Femur (tissue), 1 donor: ENCODE data around the gene CCDC198.
A peak's percentile ranks its signal among the peaks of the same experiment; 100 is the strongest.

Experiments used
- DNase-seq: peaks from one replicate; pipeline ENCODE4 v3.0.0-alpha.2; 2017

CCDC198 gene

GRCh38 chr14:57493467-57494181, at the start of gene CCDC198:
TSS of gene CCDC198 (minus strand) at chr14:57493857. CDS start at chr14:57493715, 142 bp downstream.
- no peak for DNase-seq

- DNase-seq, result peak; percentile 24
Observed at GRCh38 chr14:57533214-57533613, 39.6 kb upstream of the CCDC198 start.

- DNase-seq, result no peak
Observed at GRCh38 chr14:57530571-57530970, 36.9 kb upstream of the CCDC198 start.

- no peak for DNase-seq
Observed at GRCh38 chr14:57526942-57527341, 33.3 kb upstream of the CCDC198 start.

- DNase-seq, result no peak
Observed at GRCh38 chr14:57519043-57519442, 25.4 kb upstream of the CCDC198 start.

- no peak for DNase-seq
Observed at GRCh38 chr14:57512220-57512619, 18.6 kb upstream of the CCDC198 start.

- DNase-seq, result no peak
Observed at GRCh38 chr14:57508756-57509155, 15.1 kb upstream of the CCDC198 start.

- DNase-seq, result peak; percentile 68
Observed at GRCh38 chr14:57502586-57503254, 9.1 kb upstream of the CCDC198 start.

GRCh38 chr14:57501039-57501557, 7.4 kb upstream of the CCDC198 start:
- DNase-seq, result no peak

- DNase-seq, result no peak
Observed at GRCh38 chr14:57498659-57499058, 5.0 kb upstream of the CCDC198 start.

GRCh38 chr14:57498035-57498434, 4.4 kb upstream of the CCDC198 start:
- DNase-seq, result no peak

- no peak for DNase-seq
Observed at GRCh38 chr14:57495416-57495815, 1.8 kb upstream of the CCDC198 start.

- DNase-seq, result no peak
Observed at GRCh38 chr14:57492859-57493258, 798 bp downstream of the CCDC198 start.

GRCh38 chr14:57491640-57492039, 2.0 kb downstream of the CCDC198 start:
- DNase-seq, result no peak

- no peak for DNase-seq
Observed at GRCh38 chr14:57487771-57488170, 5.9 kb downstream of the CCDC198 start.

- DNase-seq, result no peak
Observed at GRCh38 chr14:57486767-57487379, 6.8 kb downstream of the CCDC198 start.

- DNase-seq, result no peak
Observed at GRCh38 chr14:57485635-57486034, 8.0 kb downstream of the CCDC198 start.

- DNase-seq, result no peak
Observed at GRCh38 chr14:57482120-57482519, 11.5 kb downstream of the CCDC198 start.

GRCh38 chr14:57480051-57480450, 13.6 kb downstream of the CCDC198 start:
- DNase-seq, result no peak

GRCh38 chr14:57479197-57479596, 14.5 kb downstream of the CCDC198 start:
- DNase-seq, result no peak

GRCh38 chr14:57478050-57478449, 15.6 kb downstream of the CCDC198 start:
- no peak for DNase-seq

GRCh38 chr14:57470909-57471308, 22.7 kb downstream of the CCDC198 start:
- DNase-seq, result no peak

GRCh38 chr14:57464008-57464730, 29.5 kb downstream of the CCDC198 start:
- no peak for DNase-seq
